LNCAP (cell line): ENCODE measurements around the gene MAF.

Source experiments
- CTCF ChIP-seq: fragments of 450-650 bp; IDR thresholded peaks from 2 replicates; pipeline ENCODE4 v1.5.1; 2017; ENCODE audit warnings: mild to moderate bottlenecking

MAF gene

GRCh38 chr16:79625738-79626137 lies 25.2 kb upstream of the MAF start:
- TF ChIP-seq CTCF, result no peak

GRCh38 chr16:79623824-79624223 lies 23.3 kb upstream of the MAF start:
- no peak for TF ChIP-seq CTCF

GRCh38 chr16:79623062-79623461 lies 22.5 kb upstream of the MAF start:
- no peak for TF ChIP-seq CTCF

GRCh38 chr16:79621027-79621426 lies 20.5 kb upstream of the MAF start:
- TF ChIP-seq CTCF, result no peak

- no peak for TF ChIP-seq CTCF
These were observed 18.1 kb upstream of the MAF start for GRCh38 chr16:79618692-79619050.

GRCh38 chr16:79618041-79618691 lies 17.6 kb upstream of the MAF start:
- TF ChIP-seq CTCF, result no peak

GRCh38 chr16:79613009-79613408 lies 12.5 kb upstream of the MAF start:
- no peak for TF ChIP-seq CTCF

- no peak for TF ChIP-seq CTCF
These were observed 11.7 kb upstream of the MAF start for GRCh38 chr16:79612207-79612606.
